HEK293 (cell line): Measurements from ENCODE around the gene DLX4.

ENCODE experiments used
- CTCF ChIA-PET: fragments of 350-600 bp; formaldehyde crosslinking; extraction: SDS; loops from one replicate; lab custom pipeline; 2021; ENCODE audit warnings: antibody characterized with exemption; lab: Yijun Ruan, JAX
- POLR2A ChIA-PET: fragments of 300-600 bp; formaldehyde crosslinking; extraction: SDS; loops from one replicate; lab custom pipeline; 2020; ENCODE audit warnings: antibody characterized with exemption, inconsistent platforms; lab: Yijun Ruan, JAX
- H3K27ac ChIP-seq: fragments of 200-500 bp; sonication (Bioruptor generic); 2 replicates; pipeline ENCODE4 v1.5.1; 2014; ENCODE audit warnings: low read depth, low read length, control low read depth, inconsistent platforms; ENCODE audit errors: extremely low read depth
- H3K36me3 ChIP-seq, 2 experiments: fragments of 200-500 bp in 1 of 2; sonication (Bioruptor generic) in 1 of 2; 1 replicate in 1 of 2; 2 replicates in 1 of 2; pipeline ENCODE4 v1.5.1; 2014 to 2017; ENCODE audit warnings: inconsistent platforms in 2 of 2, low read length in 2 of 2; ENCODE audit not compliant: control insufficient read depth in 2 of 2, insufficient read depth in 1 of 2
- H3K4me1 ChIP-seq: fragments of 200-500 bp; sonication (Bioruptor generic); 2 replicates; pipeline ENCODE4 v1.5.1; 2014; ENCODE audit warnings: mild to moderate bottlenecking, low read length, inconsistent platforms; ENCODE audit not compliant: control insufficient read depth, insufficient read depth
- H3K4me3 ChIP-seq: 2 replicates; pipeline ENCODE4 v1.5.1; 2011; ENCODE audit warnings: low read depth, mild to moderate bottlenecking, control low read depth, low read length, moderate library complexity
- H3K9me3 ChIP-seq: fragments of 200-500 bp; sonication (Bioruptor generic); 2 replicates; pipeline ENCODE4 v1.5.1; 2014; ENCODE audit warnings: low read depth, low read length, inconsistent platforms; ENCODE audit not compliant: control insufficient read depth, insufficient read depth
- OVOL3 ChIP-seq: fragments of 450-650 bp; formaldehyde crosslinking; IDR thresholded peaks from 2 replicates; pipeline ENCODE4 v1.5.1; 2016; ENCODE audit warnings: missing biosample characterization, missing genetic modification characterization
- SCRT2 ChIP-seq: fragments of 450-650 bp; formaldehyde crosslinking; IDR thresholded peaks from 2 replicates; pipeline ENCODE4 v1.5.1; 2016; ENCODE audit warnings: missing biosample characterization, missing genetic modification characterization
- TRIM28 ChIP-seq: IDR thresholded peaks from 2 replicates; pipeline ENCODE4 v1.6.1; 2011; ENCODE audit warnings: low read length, control low read depth, borderline replicate concordance
- ZBTB44 ChIP-seq: fragments of 450-650 bp; IDR thresholded peaks from 2 replicates; pipeline ENCODE4 v1.5.1; 2018; ENCODE audit warnings: missing biosample characterization, mild to moderate bottlenecking, missing genetic modification characterization
- ZBTB49 ChIP-seq: fragments of 450-650 bp; formaldehyde crosslinking; IDR thresholded peaks from 2 replicates; pipeline ENCODE4 v1.5.1; 2016; ENCODE audit warnings: missing biosample characterization, missing genetic modification characterization, low read depth
- ZBTB7A ChIP-seq: fragments of 450-650 bp; formaldehyde crosslinking; IDR thresholded peaks from 2 replicates; pipeline ENCODE4 v1.5.1; 2016; ENCODE audit warnings: low read depth, missing biosample characterization, missing genetic modification characterization
- ZEB2 ChIP-seq: fragments of 450-650 bp; formaldehyde crosslinking; IDR thresholded peaks from 2 replicates; pipeline ENCODE4 v1.5.1; 2016; ENCODE audit warnings: missing biosample characterization, missing genetic modification characterization
- ZNF169 ChIP-seq: fragments of 450-650 bp; formaldehyde crosslinking; IDR thresholded peaks from 2 replicates; pipeline ENCODE4 v1.5.1; 2016; ENCODE audit warnings: missing biosample characterization, missing genetic modification characterization
- ZNF2 ChIP-seq: fragments of 450-650 bp; formaldehyde crosslinking; IDR thresholded peaks from 2 replicates; pipeline ENCODE4 v1.5.1; 2016; ENCODE audit warnings: missing biosample characterization, missing genetic modification characterization
- ZNF239 ChIP-seq: fragments of 450-650 bp; formaldehyde crosslinking; IDR thresholded peaks from 2 replicates; pipeline ENCODE4 v1.5.1; 2016; ENCODE audit warnings: missing biosample characterization, missing genetic modification characterization
- ZNF324 ChIP-seq: fragments of 450-650 bp; formaldehyde crosslinking; IDR thresholded peaks from 2 replicates; pipeline ENCODE4 v1.5.1; 2016; ENCODE audit warnings: missing biosample characterization, missing genetic modification characterization
- ZNF37A ChIP-seq: fragments of 450-650 bp; IDR thresholded peaks from 2 replicates; pipeline ENCODE4 v1.5.1; 2018; ENCODE audit warnings: missing biosample characterization, missing genetic modification characterization
- ZNF48 ChIP-seq: fragments of 450-650 bp; formaldehyde crosslinking; IDR thresholded peaks from 2 replicates; pipeline ENCODE4 v1.5.1; 2016; ENCODE audit warnings: missing biosample characterization, missing genetic modification characterization
- ZNF555 ChIP-seq: fragments of 450-650 bp; formaldehyde crosslinking; conservative IDR thresholded peaks from 2 replicates; pipeline ENCODE4 v1.5.1; 2017; ENCODE audit warnings: missing biosample characterization, mild to moderate bottlenecking, missing genetic modification characterization, inconsistent platforms
- ZNF585B ChIP-seq: fragments of 450-650 bp; formaldehyde crosslinking; IDR thresholded peaks from 2 replicates; pipeline ENCODE4 v1.5.1; 2016; ENCODE audit warnings: missing biosample characterization, missing genetic modification characterization
- ZNF658 ChIP-seq: fragments of 450-650 bp; formaldehyde crosslinking; IDR thresholded peaks from 2 replicates; pipeline ENCODE4; 2016; ENCODE audit warnings: missing biosample characterization, missing genetic modification characterization
- ZNF664 ChIP-seq: fragments of 450-650 bp; formaldehyde crosslinking; IDR thresholded peaks from 2 replicates; pipeline ENCODE4 v1.5.1; 2016; ENCODE audit warnings: missing biosample characterization, missing genetic modification characterization
- ZNF791 ChIP-seq: fragments of 450-650 bp; formaldehyde crosslinking; IDR thresholded peaks from 2 replicates; pipeline ENCODE4 v1.5.1; 2016; ENCODE audit warnings: missing biosample characterization, missing genetic modification characterization
- ZNF830 ChIP-seq: fragments of 450-650 bp; IDR thresholded peaks from 2 replicates; pipeline ENCODE4 v1.5.0; 2018; ENCODE audit warnings: missing biosample characterization, missing genetic modification characterization, low read depth, mild to moderate bottlenecking, moderate library complexity
- ZNF837 ChIP-seq: fragments of 450-650 bp; formaldehyde crosslinking; IDR thresholded peaks from 2 replicates; pipeline ENCODE4 v1.5.1; 2016; ENCODE audit warnings: missing biosample characterization, missing genetic modification characterization
- TF ChIP-seq, protein P1 (sequence below): fragments of 450-650 bp; formaldehyde crosslinking; IDR thresholded peaks from 2 replicates; pipeline ENCODE4 v1.5.1; 2017; ENCODE audit warnings: missing biosample characterization, missing genetic modification characterization
- TF ChIP-seq, protein P2 (sequence below): fragments of 450-650 bp; formaldehyde crosslinking; IDR thresholded peaks from 2 replicates; pipeline ENCODE4 v1.5.1; 2016; ENCODE audit warnings: missing biosample characterization, missing genetic modification characterization

DLX4 gene

GRCh38 chr17:49989518-49989880, 20.5 kb downstream of the DLX4 start:
- no peak overlapping the region for H3K4me3 ChIP-seq
- CTCF ChIA-PET, result interaction anchor here (0.6 to 7.9 kb wide), 9 partner anchors 8 to 420 kb away, joined by 3 to 67 read pairs (median 4); partner anchors contain the start of gene SLC35B1
- H3K27ac ChIP-seq, result no peak overlapping the region
- no peaks in the 10 kb centered on the region for H3K9me3 ChIP-seq
- H3K4me1 ChIP-seq, result no peaks in the 10 kb centered on the region; the same call in 1 of the 2 replicates
- TF ChIP-seq SCRT2 (tag by site-specific recombination) (no peak), ZNF324 (tag by site-specific recombination) (no peak), ZBTB49 (tag by site-specific recombination) (no peak), ZNF169 (tag by site-specific recombination) (no peak), ZNF664 (no peak), ZNF791 (tag by site-specific recombination) (no peak), ZNF658 (no peak), ZNF585B (tag by site-specific recombination) (no peak), ZNF37A (tag by site-specific recombination) (no peak), ZNF2 (tag by site-specific recombination) (no peak), TRIM28 (no peak)
- H3K36me3 ChIP-seq, result no peaks in the 10 kb centered on the region
- POLR2A ChIA-PET, result interaction anchor here (0.7 to 1.4 kb wide), 2 partner anchors 11 to 69 kb away, joined by 4 read pairs; no protein-coding TSS in a partner anchor

- CTCF ChIA-PET, result interaction anchor here (0.6 to 7.9 kb wide), 7 partner anchors 7 to 283 kb away, joined by 3 to 67 read pairs (median 4); partner anchors contain the start of gene SLC35B1
- no peak overlapping the region for H3K4me3 ChIP-seq
- no peaks in the 10 kb centered on the region for H3K36me3 ChIP-seq
- H3K9me3 ChIP-seq, result no peaks in the 10 kb centered on the region
- H3K4me1 ChIP-seq, result peaks cover under 1% of the 10 kb centered on the region
- no peak for TF ChIP-seq ZNF658
- no peak overlapping the region for H3K27ac ChIP-seq
- POLR2A ChIA-PET, result interaction anchor here (0.7 kb wide), 1 partner anchor 70 kb away, joined by 4 read pairs; no protein-coding TSS in a partner anchor
Measured at GRCh38 chr17:49990331-49990730, 21.3 kb downstream of the DLX4 start.

DNA sequence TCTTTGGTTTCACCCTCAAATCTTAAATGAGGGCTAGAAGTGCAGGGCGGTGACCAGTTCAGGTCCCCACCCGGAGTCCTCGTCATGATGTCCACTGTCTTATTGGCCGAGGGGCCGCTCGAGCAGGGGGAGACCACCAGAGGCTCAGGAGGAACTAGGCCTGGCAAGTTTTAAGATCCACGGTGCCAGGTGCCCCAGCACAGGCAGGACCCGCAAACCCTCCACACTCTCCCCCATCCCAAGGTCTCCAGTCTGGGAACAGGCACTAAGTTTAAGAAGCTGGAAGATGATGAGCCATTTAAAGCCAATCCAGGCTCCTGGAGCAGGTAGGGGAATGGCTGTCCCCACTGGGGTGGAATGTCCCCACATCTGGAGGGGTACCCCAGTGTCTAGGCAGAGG, 21.9 kb downstream of the DLX4 start:
- TF ChIP-seq ZNF48 (tag by site-specific recombination) (no peak), ZNF555 (tag by site-specific recombination) (no peak), ZNF837 (tag by site-specific recombination) (no peak), OVOL3 (tag by site-specific recombination) (no peak), ZNF830 (tag by site-specific recombination) (no peak), ZBTB7A (tag by site-specific recombination) (no peak), ZBTB44 (tag by site-specific recombination) (no peak), ZEB2 (tag by site-specific recombination) (no peak), ZNF239 (no peak)
- TF ChIP-seq, protein P1, sequence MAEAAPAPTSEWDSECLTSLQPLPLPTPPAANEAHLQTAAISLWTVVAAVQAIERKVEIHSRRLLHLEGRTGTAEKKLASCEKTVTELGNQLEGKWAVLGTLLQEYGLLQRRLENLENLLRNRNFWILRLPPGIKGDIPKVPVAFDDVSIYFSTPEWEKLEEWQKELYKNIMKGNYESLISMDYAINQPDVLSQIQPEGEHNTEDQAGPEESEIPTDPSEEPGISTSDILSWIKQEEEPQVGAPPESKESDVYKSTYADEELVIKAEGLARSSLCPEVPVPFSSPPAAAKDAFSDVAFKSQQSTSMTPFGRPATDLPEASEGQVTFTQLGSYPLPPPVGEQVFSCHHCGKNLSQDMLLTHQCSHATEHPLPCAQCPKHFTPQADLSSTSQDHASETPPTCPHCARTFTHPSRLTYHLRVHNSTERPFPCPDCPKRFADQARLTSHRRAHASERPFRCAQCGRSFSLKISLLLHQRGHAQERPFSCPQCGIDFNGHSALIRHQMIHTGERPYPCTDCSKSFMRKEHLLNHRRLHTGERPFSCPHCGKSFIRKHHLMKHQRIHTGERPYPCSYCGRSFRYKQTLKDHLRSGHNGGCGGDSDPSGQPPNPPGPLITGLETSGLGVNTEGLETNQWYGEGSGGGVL (tag by site-specific recombination), result no peak
- TF ChIP-seq, protein P2, sequence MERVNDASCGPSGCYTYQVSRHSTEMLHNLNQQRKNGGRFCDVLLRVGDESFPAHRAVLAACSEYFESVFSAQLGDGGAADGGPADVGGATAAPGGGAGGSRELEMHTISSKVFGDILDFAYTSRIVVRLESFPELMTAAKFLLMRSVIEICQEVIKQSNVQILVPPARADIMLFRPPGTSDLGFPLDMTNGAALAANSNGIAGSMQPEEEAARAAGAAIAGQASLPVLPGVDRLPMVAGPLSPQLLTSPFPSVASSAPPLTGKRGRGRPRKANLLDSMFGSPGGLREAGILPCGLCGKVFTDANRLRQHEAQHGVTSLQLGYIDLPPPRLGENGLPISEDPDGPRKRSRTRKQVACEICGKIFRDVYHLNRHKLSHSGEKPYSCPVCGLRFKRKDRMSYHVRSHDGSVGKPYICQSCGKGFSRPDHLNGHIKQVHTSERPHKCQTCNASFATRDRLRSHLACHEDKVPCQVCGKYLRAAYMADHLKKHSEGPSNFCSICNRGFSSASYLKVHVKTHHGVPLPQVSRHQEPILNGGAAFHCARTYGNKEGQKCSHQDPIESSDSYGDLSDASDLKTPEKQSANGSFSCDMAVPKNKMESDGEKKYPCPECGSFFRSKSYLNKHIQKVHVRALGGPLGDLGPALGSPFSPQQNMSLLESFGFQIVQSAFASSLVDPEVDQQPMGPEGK (tag by site-specific recombination), result no peak
- CTCF ChIA-PET, result interaction anchor here (0.6 to 7.9 kb wide), 3 partner anchors 10 to 262 kb away, joined by 3 to 67 read pairs (median 3); no protein-coding TSS in a partner anchor

More for the DNA sequence above, 21.9 kb downstream of the DLX4 start:
- H3K27ac ChIP-seq, result no peak overlapping the region
- H3K9me3 ChIP-seq, result no peaks in the 10 kb centered on the region
- POLR2A ChIA-PET, result no interaction called here
- H3K4me1 ChIP-seq, result peaks cover 4% of the 10 kb centered on the region
- H3K4me3 ChIP-seq, result no peak overlapping the region
- no peaks in the 10 kb centered on the region for H3K36me3 ChIP-seq
